Prostate gland (tissue), 2 donors: Measurements from ENCODE around the gene COL1A2. TPM values are rescaled to one million over a fixed set of nuclear protein-coding genes. Genes with fewer than 3 reads are reported as not detected.

ENCODE experiments used
- DNase-seq: peaks from one replicate; pipeline ENCODE4 v3.0.0-alpha.2; 2019; ENCODE audit warnings: low spot score
- H3K27ac ChIP-seq, 2 donors: fragments of 200-600 bp; sonication (generic); 2 replicates each; pipeline ENCODE4 v1.5.1; 2017 to 2019
- H3K27me3 ChIP-seq: fragments of 200-600 bp; sonication (generic); replicated peaks from 2 replicates; pipeline ENCODE4 v1.5.1; 2019; ENCODE audit not compliant: insufficient read depth
- H3K36me3 ChIP-seq, 2 donors: fragments of 200-600 bp; sonication (generic); 1 replicate in 1 of 2; 2 replicates in 1 of 2; pipeline versions ENCODE4 v1.5.1 to v1.8.1; 2017 to 2019
- H3K4me1 ChIP-seq: fragments of 200-600 bp; sonication (generic); replicated peaks from 2 replicates; pipeline ENCODE4 v1.5.1; 2019
- H3K4me3 ChIP-seq, 2 donors: fragments of 200-600 bp; sonication (generic); 2 replicates each; pipeline ENCODE4 v1.5.1; 2017 to 2019
- H3K9me3 ChIP-seq: fragments of 200-600 bp; sonication (generic); 2 replicates; pipeline ENCODE4 v1.5.1; 2017
- CTCF ChIP-seq, 4 experiments: fragments of 200-600 bp in 2 of 4; fragments of 450-650 bp in 2 of 4; sonication (generic) in 2 of 4; IDR thresholded peaks; 1 replicate in 3 of 4; 2 replicates in 1 of 4; pipeline ENCODE4 v1.5.1; 2016 to 2019; ENCODE audit warnings: antibody characterized with exemption in 4 of 4, mild to moderate bottlenecking in 2 of 4, moderate library complexity in 2 of 4
- POLR2A ChIP-seq: fragments of 450-650 bp; IDR thresholded peaks from one replicate; pipeline ENCODE4 v1.6.1; 2016; ENCODE audit warnings: antibody characterized with exemption, mild to moderate bottlenecking
- POLR2AphosphoS5 ChIP-seq: sonication (generic); formaldehyde crosslinking; IDR thresholded peaks from one replicate; pipeline ENCODE4 v1.6.1; 2017; ENCODE audit warnings: antibody characterized with exemption
- WGBS: methylation state at CpG from one replicate; pipeline ENCODE4 v1.1.5; 2018; 5-methylcytosine and 5-hydroxymethylcytosine counted together
- intact Hi-C: fragments of 100-400 bp; cut with DNase I; formaldehyde crosslinking; loops from one replicate; pipeline ENCODE4 v1.14.2; 2022
- total RNA-seq, 2 donors: library from RNA; depleted of rRNA; stranded (reverse); fragments of >200 nt; gene quantifications; one replicate each; pipeline ENCODE4 v1.1.0, GENCODE V29; 2016

The COL1A2 gene
- total RNA-seq, 2 donors from 2014 or later = 51.2 to 805 TPM

GRCh38 chr7:94395141-94396036, 694 bp downstream of the COL1A2 start:
- Histone ChIP-seq H3K4me3 (peak overlapping the region; percentile 23 to 29), H3K9me3 (no peaks in the 10 kb centered on the region), H3K4me1 (no peaks in the 10 kb centered on the region), H3K36me3 (no peaks in the 10 kb centered on the region), H3K27ac (peak overlapping the region; percentile 63 to 77), H3K27me3 (no peaks in the 10 kb centered on the region)
- intact Hi-C loops = loop anchor here (1.0 to 2.0 kb wide), 2 partner anchors 21 to 99 kb away; no protein-coding TSS in a partner anchor
- 23% methylated on average over 14 of the region's 14 CpGs for WGBS
- peak; percentile 33 for DNase-seq
- peak; percentile 26 to 81 (median 56) for TF ChIP-seq CTCF (IDR thresholded peaks at IDR 0.05)
- TF ChIP-seq POLR2A = no peak
- TF ChIP-seq POLR2AphosphoS5 = peak; percentile 37

GRCh38 chr7:94396037-94396431, 1.3 kb downstream of the COL1A2 start:
- WGBS = 37% methylated on average over 3 of the region's 3 CpGs
- H3K4me3 ChIP-seq = peak overlapping the region; percentile 23 to 29
- TF ChIP-seq CTCF (IDR thresholded peaks at IDR 0.05) = no peak
- no peak for TF ChIP-seq POLR2AphosphoS5
- no peak for TF ChIP-seq POLR2A
- no peaks in the 10 kb centered on the region for H3K36me3 ChIP-seq
- no peak for DNase-seq
- H3K27me3 ChIP-seq = no peaks in the 10 kb centered on the region
- H3K9me3 ChIP-seq = no peaks in the 10 kb centered on the region
- intact Hi-C loops = no loop called here
- H3K4me1 ChIP-seq = no peaks in the 10 kb centered on the region
- peak overlapping the region; percentile 63 to 77 for H3K27ac ChIP-seq

GRCh38 chr7:94396596-94396995, 1.9 kb downstream of the COL1A2 start:
- no peaks in the 10 kb centered on the region for H3K4me1 ChIP-seq
- intact Hi-C loops = no loop called here
- no peak for TF ChIP-seq POLR2A
- TF ChIP-seq CTCF (IDR thresholded peaks at IDR 0.05) = no peak
- no peak for TF ChIP-seq POLR2AphosphoS5
- 25% methylated on average over 4 of the region's 4 CpGs for WGBS
- peak overlapping the region; percentile 23 to 29 for H3K4me3 ChIP-seq
- no peaks in the 10 kb centered on the region for H3K27me3 ChIP-seq
- peak overlapping the region; percentile 63 to 77 for H3K27ac ChIP-seq
- DNase-seq = no peak
- H3K36me3 ChIP-seq = no peaks in the 10 kb centered on the region
- H3K9me3 ChIP-seq = no peaks in the 10 kb centered on the region

- peak overlapping the region in 1 of 2 donors; percentile 4 for H3K27ac ChIP-seq
- no peaks in the 10 kb centered on the region for H3K27me3 ChIP-seq
- intact Hi-C loops = no loop called here
- H3K4me3 ChIP-seq = no peak overlapping the region
- no peak for DNase-seq
- no peaks in the 10 kb centered on the region for H3K4me1 ChIP-seq
- WGBS = 46% methylated on average over 1 of the region's 1 CpG
- no peak for TF ChIP-seq POLR2AphosphoS5
- no peak for TF ChIP-seq POLR2A
- no peak for TF ChIP-seq CTCF (IDR thresholded peaks at IDR 0.05)
- no peaks in the 10 kb centered on the region for H3K9me3 ChIP-seq
- no peaks in the 10 kb centered on the region for H3K36me3 ChIP-seq
Observed at GRCh38 chr7:94397722-94398121, 3.0 kb downstream of the COL1A2 start.

- Histone ChIP-seq H3K27ac (no peak overlapping the region), H3K4me3 (no peak overlapping the region), H3K27me3 (no peaks in the 10 kb centered on the region), H3K9me3 (no peaks in the 10 kb centered on the region), H3K4me1 (no peaks in the 10 kb centered on the region), H3K36me3 (no peaks in the 10 kb centered on the region)
- no peak for TF ChIP-seq CTCF (IDR thresholded peaks at IDR 0.05)
- TF ChIP-seq POLR2AphosphoS5 = no peak
- no peak for TF ChIP-seq POLR2A
- intact Hi-C loops = no loop called here
- no peak for DNase-seq
- WGBS = 58% methylated on average over 6 of the region's 6 CpGs
Observed at GRCh38 chr7:94398841-94399240, 4.1 kb downstream of the COL1A2 start.
